Measurements from ENCODE around the gene FAM240B. TPM values are rescaled to one million over a fixed set of nuclear protein-coding genes. Genes with fewer than 3 reads are reported as not detected.

FAM240B gene
- total and polyA plus RNA-seq, 9 of the 15 experiments (the other 6 are each of a cell fraction or from before 2014, with no cell fraction given) = not detected

DNA sequence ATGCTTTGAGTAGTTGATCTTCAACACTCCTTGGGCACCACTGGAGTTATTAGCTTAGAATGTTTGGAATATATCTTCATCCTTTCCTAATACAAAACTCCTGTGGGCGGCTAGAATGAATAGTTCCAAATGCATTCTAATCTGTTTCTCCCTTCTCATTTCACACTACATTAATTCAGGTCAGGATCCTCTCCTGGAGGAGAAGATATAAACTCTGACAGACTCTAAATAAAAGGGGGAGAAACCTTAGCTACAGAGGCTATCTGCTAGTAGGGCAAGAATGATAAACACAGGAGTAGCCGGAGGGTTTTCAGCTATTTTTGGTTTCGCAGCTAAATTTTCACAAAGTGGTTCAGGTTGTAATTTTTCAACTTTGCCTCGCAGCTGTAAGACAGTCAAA lies 45.2 kb upstream of the FAM240B start:
- ATAC-seq (no peak), DNase-seq (ENCODE audit: extremely low read depth in 1 of 4, low spot score in 3 of 4) (no peak), FAIRE-seq (no peak)
- Histone ChIP-seq H3K36me3 (ENCODE audit: control insufficient read depth, insufficient read depth, low read length) (no peaks in the 10 kb centered on the region), H3K4me1 (replicated peaks in 1 of 2; ENCODE audit: control insufficient read depth in 2 of 2, insufficient read depth in 2 of 2, low read length in 2 of 2) (no peaks in the 10 kb centered on the region), H4K20me1 (replicated peaks; ENCODE audit: control insufficient read depth, insufficient read depth, low read length) (no peaks in the 10 kb centered on the region), H3K27ac (ENCODE audit: extremely low read depth, low read depth, low read length) (no peak overlapping the region), H3K4me2 (ENCODE audit: insufficient read depth, low read length) (no peak overlapping the region), H3K9me3 (replicated peaks; ENCODE audit: control insufficient read depth, insufficient read depth, low read depth, low read length) (no peaks in the 10 kb centered on the region), H3K4me3 (no peak overlapping the region), H3K9me1 (ENCODE audit: control insufficient read depth, insufficient read depth, low read length) (no peaks in the 10 kb centered on the region), H3K9ac (ENCODE audit: insufficient read depth in 1 of 2, low read depth in 2 of 2, low read length in 2 of 2) (no peak overlapping the region), H3K79me2 (ENCODE audit: control insufficient read depth, insufficient read depth, low read length) (no peaks in the 10 kb centered on the region), H3K27me3 (ENCODE audit: control insufficient read depth in 2 of 2, insufficient read depth in 2 of 2, low read length in 2 of 2) (no peaks in the 10 kb centered on the region), H2AFZ (ENCODE audit: low read depth, low read length) (no peak overlapping the region)
- TF ChIP-seq, protein P1, sequence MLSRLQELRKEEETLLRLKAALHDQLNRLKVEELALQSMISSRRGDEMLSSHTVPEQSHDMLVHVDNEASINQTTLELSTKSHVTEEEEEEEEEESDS (CRISPR knock-in tag; IDR thresholded peaks at IDR 0.05) = no peak
- TF ChIP-seq NFIC (IDR thresholded peaks at IDR 0.05) = no peak
- no TSS peak for BruUV-seq (replicated peaks)
- ChIA-PET POLR2A (interaction anchor here (0.6 kb wide), 1 partner anchor 1316 kb away, joined by 3 read pairs; no protein-coding TSS in a partner anchor), CTCF (ENCODE audit: low intra/inter-chr PET ratio) (no interaction called here)
- in situ Hi-C loops (cut with MboI) (no loop called here), intact Hi-C loops (cut with micrococcal nuclease) (loop anchor here (10.0 kb wide), 1 partner anchor 50 kb away; no protein-coding TSS in a partner anchor)
- 3% methylated on average over 4 of the region's 4 CpGs for WGBS (ENCODE audit: insufficient coverage, low coverage, missing lambda C conversion rate)

DNA sequence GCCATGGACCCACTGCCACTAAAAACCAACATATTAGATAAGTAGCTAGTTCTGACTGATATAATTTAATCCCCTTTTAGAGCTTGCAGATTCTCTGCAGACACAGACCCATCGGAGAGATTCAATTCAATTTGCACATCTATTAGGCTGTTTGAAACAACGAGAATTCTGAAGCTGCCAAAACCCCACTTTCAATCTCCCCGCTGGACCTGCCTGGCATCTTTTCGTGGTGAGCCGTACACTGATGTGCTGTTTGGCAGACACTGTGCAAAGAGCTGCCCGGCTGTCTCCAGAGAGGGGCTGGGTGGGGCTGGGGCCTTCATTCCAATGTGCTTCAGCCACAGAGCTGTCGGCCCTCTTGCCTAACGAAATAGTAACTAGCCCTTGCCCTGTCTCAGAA lies 42.1 kb upstream of the FAM240B start:
- DNase-seq (ENCODE audit: extremely low read depth in 1 of 4, low spot score in 3 of 4) (no peak), ATAC-seq (no peak), FAIRE-seq (no peak)
- in situ Hi-C loops (cut with MboI) = no loop called here
- ChIA-PET POLR2A (no interaction called here), CTCF (ENCODE audit: low intra/inter-chr PET ratio) (no interaction called here)
- H3K79me2 ChIP-seq (ENCODE audit: control insufficient read depth, insufficient read depth, low read length) = no peaks in the 10 kb centered on the region
- H4K20me1 ChIP-seq (replicated peaks; ENCODE audit: control insufficient read depth, insufficient read depth, low read length) = no peaks in the 10 kb centered on the region
- H3K4me2 ChIP-seq (ENCODE audit: insufficient read depth, low read length) = no peak overlapping the region
- no peaks in the 10 kb centered on the region for H3K27me3 ChIP-seq (ENCODE audit: control insufficient read depth in 2 of 2, insufficient read depth in 2 of 2, low read length in 2 of 2)
- no peaks in the 10 kb centered on the region for H3K4me1 ChIP-seq (replicated peaks in 1 of 2; ENCODE audit: control insufficient read depth in 2 of 2, insufficient read depth in 2 of 2, low read length in 2 of 2)
- no peak overlapping the region for H2AFZ ChIP-seq (ENCODE audit: low read depth, low read length)
- H3K9ac ChIP-seq (ENCODE audit: insufficient read depth in 1 of 2, low read depth in 2 of 2, low read length in 2 of 2) = no peak overlapping the region
- no peaks in the 10 kb centered on the region for H3K9me3 ChIP-seq (replicated peaks; ENCODE audit: control insufficient read depth, insufficient read depth, low read depth, low read length)
- no TSS peak for BruUV-seq (replicated peaks)
- no peaks in the 10 kb centered on the region for H3K9me1 ChIP-seq (ENCODE audit: control insufficient read depth, insufficient read depth, low read length)
- intact Hi-C loops (cut with micrococcal nuclease) = loop anchor here (10.0 kb wide), 1 partner anchor 47 kb away; no protein-coding TSS in a partner anchor
- TF ChIP-seq NFRKB (IDR thresholded peaks at IDR 0.05; ENCODE audit: low read depth) = no peak
- H3K4me3 ChIP-seq = no peak overlapping the region
- WGBS (ENCODE audit: insufficient coverage, low coverage, missing lambda C conversion rate) = 3% methylated on average over 8 of the region's 8 CpGs
- no peaks in the 10 kb centered on the region for H3K36me3 ChIP-seq (ENCODE audit: control insufficient read depth, insufficient read depth, low read length)
- H3K27ac ChIP-seq (ENCODE audit: extremely low read depth, low read depth, low read length) = no peak overlapping the region

All from K562 (cell line).